Activated CD4-positive, alpha-beta memory T cell treated with anti-CD3 and anti-CD28 coated beads, Interleukin-2, amount 10 ng/mL, durations not matched to agents 7 days and 5 days (primary cell): Measurements from ENCODE around the gene RPRD1A. TPM values are rescaled to one million over a fixed set of nuclear protein-coding genes. Genes with fewer than 3 reads are reported as not detected.
"Not testable (repeated sequence)": the region's sequence is repeated elsewhere in the genome, so short reads cannot be mapped to it uniquely, and the experiment has no call there.

Experiments
- CTCF ChIA-PET: fragments of 350-600 bp; sonication (Branson Sonifier 250); formaldehyde crosslinking; loops from one replicate; lab custom pipeline; 2021; ENCODE audit warnings: antibody characterized with exemption, inconsistent platforms; lab: Charles Lee
- POLR2A ChIA-PET: fragments of 350-600 bp; sonication (Branson Sonifier 250); formaldehyde crosslinking; loops from one replicate; lab custom pipeline; 2021; ENCODE audit warnings: antibody characterized with exemption; lab: Charles Lee
- DNase-seq: peaks from one replicate; pipeline ENCODE4 v3.0.0-alpha.2; 2020
- H3K27ac Mint-ChIP-seq: one replicate; pipeline ENCODE4 v1.8.0; 2021; ENCODE audit warnings: mild to moderate bottlenecking, mixed read lengths
- H3K27me3 Mint-ChIP-seq: one replicate; pipeline ENCODE4 v1.8.0; 2021; ENCODE audit warnings: mixed read lengths
- H3K36me3 Mint-ChIP-seq: one replicate; pipeline ENCODE4 v1.8.0; 2021; ENCODE audit warnings: low read depth, mixed read lengths
- H3K4me1 Mint-ChIP-seq: one replicate; pipeline ENCODE4 v1.8.0; 2021; ENCODE audit warnings: mixed read lengths
- H3K4me3 Mint-ChIP-seq: one replicate; pipeline ENCODE4 v1.8.0; 2021; ENCODE audit warnings: mild to moderate bottlenecking, mixed read lengths
- H3K9me3 Mint-ChIP-seq: one replicate; pipeline ENCODE4 v1.8.0; 2021; ENCODE audit warnings: mixed read lengths
- total RNA-seq, 2 experiments: library from RNA; stranded (reverse); gene quantifications; one replicate each; pipeline ENCODE4 v1.2.3, GENCODE V29; 2021

The RPRD1A gene
- total RNA-seq, 2 experiments from 2014 or later, result 25.1 to 27.6 TPM

DNA sequence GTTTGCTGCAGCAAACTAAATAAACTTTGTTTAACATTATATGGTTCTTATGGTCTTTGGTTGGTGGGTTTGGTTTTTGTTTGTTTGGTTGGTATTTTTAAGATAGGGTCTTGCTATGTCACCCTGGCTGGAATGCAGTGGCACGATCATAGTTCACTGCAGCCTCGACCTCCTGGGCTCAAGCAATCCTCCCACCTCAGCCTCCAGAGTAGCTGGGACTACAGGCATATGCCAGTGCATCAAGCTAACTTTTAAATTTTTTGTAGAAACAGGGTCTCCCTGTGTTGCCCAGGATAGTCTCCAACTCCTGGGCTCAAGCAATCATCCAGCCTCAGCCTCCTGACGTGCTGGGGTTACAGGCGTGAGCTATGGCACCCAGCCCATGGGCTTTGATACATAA lies 7.1 kb upstream of the RPRD1A start:
- Mint-ChIP-seq H3K4me3 (no peak overlapping the region), H3K4me1 (no peaks in the 10 kb centered on the region), H3K9me3 (peaks cover 3% of the 10 kb centered on the region), H3K36me3 (no peaks in the 10 kb centered on the region), H3K27ac (no peak overlapping the region), H3K27me3 (peaks cover 15% of the 10 kb centered on the region)
- POLR2A ChIA-PET, result no interaction called here
- CTCF ChIA-PET, result interaction anchor here (0.7 kb wide), 3 partner anchors 20 to 65 kb away, joined by 3 to 4 read pairs (median 4); no protein-coding TSS in a partner anchor
- no peak for DNase-seq

DNA sequence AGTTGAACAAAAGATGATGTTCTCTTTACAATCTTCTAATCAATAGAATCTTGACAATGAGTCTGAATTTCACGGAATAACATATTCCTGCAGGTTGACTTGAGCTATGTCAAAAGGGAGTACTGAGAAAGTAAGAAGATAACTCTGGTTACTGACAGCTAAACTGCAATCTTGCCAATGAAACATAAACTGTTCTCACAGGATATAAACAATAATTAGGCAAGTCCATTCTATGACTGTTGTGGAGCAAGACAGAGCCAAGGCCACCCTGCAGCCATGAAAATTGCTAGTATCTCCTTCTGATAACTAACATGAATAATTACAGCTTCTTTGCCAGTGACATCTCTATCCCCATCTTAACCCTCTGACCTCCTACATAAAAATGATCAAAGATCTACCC lies 6.3 kb upstream of the RPRD1A start:
- H3K27ac Mint-ChIP-seq, result no peak overlapping the region
- POLR2A ChIA-PET, result no interaction called here
- CTCF ChIA-PET, result interaction anchor here (0.8 to 1.4 kb wide), 2 partner anchors 75 to 211 kb away, joined by 3 read pairs; no protein-coding TSS in a partner anchor
- DNase-seq, result no peak
- peaks cover 15% of the 10 kb centered on the region for H3K27me3 Mint-ChIP-seq
- no peaks in the 10 kb centered on the region for H3K36me3 Mint-ChIP-seq
- H3K4me3 Mint-ChIP-seq, result no peak overlapping the region
- no peaks in the 10 kb centered on the region for H3K4me1 Mint-ChIP-seq
- peaks cover 1% of the 10 kb centered on the region for H3K9me3 Mint-ChIP-seq

DNA sequence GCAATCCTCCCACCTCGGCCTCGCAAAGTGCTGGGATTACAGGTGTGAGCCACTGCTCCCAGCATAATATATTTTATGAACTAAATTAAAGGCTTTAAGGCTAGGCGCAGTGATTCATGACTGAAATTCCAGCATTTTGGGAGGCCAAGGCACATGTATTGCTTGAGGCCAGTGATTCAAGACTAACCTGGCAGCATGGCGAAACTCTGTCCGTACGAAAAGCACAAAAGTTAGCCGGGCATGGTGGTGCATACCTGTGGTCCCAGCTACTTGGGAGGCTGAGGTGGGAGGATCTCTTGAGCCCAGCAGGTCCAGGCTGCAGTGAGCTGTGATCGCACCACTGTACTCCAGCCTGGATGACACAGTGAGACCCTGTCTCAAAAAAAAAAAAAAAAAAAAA lies 5.0 kb upstream of the RPRD1A start:
- POLR2A ChIA-PET, H3K27ac Mint-ChIP-seq, H3K4me3 Mint-ChIP-seq, H3K36me3 Mint-ChIP-seq, H3K4me1 Mint-ChIP-seq, H3K9me3 Mint-ChIP-seq, DNase-seq, CTCF ChIA-PET: not testable (repeated sequence)
- peaks cover 15% of the 10 kb centered on the region for H3K27me3 Mint-ChIP-seq

DNA sequence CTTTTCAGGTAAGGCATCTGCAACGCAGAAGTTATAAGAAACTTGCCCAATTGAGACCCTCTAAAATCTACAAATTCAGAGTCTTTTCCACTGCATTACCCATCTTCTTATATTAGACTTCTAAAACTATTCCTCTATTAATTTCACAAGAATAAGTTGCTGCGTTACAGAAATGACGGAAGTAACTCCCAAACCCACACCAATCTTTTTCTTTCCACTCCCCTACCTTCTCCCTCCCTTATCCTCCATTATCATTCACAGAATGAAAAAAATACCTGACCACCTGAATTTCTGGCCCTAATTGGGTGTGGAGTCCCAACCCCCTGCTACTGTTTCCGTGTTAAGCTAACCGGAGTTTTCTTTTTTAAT lies 689 bp downstream of the RPRD1A start:
- DNase-seq, result no peak
- H3K27ac Mint-ChIP-seq, result peak overlapping the region; percentile 83
- H3K36me3 Mint-ChIP-seq, result peaks cover 17% of the 10 kb centered on the region
- ChIA-PET POLR2A (interaction anchor here (0.7 to 2.5 kb wide), 9 partner anchors 9 to 826 kb away, joined by 3 to 17 read pairs (median 3); partner anchors contain the start of genes ELP2, RMP24, SLC39A6 and ZNF397), CTCF (interaction anchor here (1.4 to 2.6 kb wide), 2 partner anchors 49 to 62 kb away, joined by 3 to 8 read pairs; partner anchors contain the start of gene SLC39A6)
- peaks cover 2% of the 10 kb centered on the region for H3K9me3 Mint-ChIP-seq
- peaks cover 3% of the 10 kb centered on the region for H3K27me3 Mint-ChIP-seq
- peaks cover 32% of the 10 kb centered on the region for H3K4me1 Mint-ChIP-seq
- H3K4me3 Mint-ChIP-seq, result peak overlapping the region; percentile 92

GRCh38 chr18:36066001-36066400 lies 1.4 kb downstream of the RPRD1A start:
- peak overlapping the region; percentile 83 for H3K27ac Mint-ChIP-seq
- ChIA-PET CTCF (interaction anchor here (1.2 to 2.6 kb wide), 4 partner anchors 9 to 63 kb away, joined by 3 to 8 read pairs (median 3); partner anchors contain the start of gene SLC39A6), POLR2A (interaction anchor here (1.0 to 2.5 kb wide), 4 partner anchors 20 to 776 kb away, joined by 5 to 17 read pairs (median 6); partner anchors contain the start of genes ELP2, RMP24, SLC39A6 and ZSCAN30)
- peaks cover 17% of the 10 kb centered on the region for H3K36me3 Mint-ChIP-seq
- DNase-seq, result no peak
- H3K9me3 Mint-ChIP-seq, result peaks cover 2% of the 10 kb centered on the region
- peaks cover 32% of the 10 kb centered on the region for H3K4me1 Mint-ChIP-seq
- peaks cover 3% of the 10 kb centered on the region for H3K27me3 Mint-ChIP-seq
- H3K4me3 Mint-ChIP-seq, result peak overlapping the region; percentile 92

DNA sequence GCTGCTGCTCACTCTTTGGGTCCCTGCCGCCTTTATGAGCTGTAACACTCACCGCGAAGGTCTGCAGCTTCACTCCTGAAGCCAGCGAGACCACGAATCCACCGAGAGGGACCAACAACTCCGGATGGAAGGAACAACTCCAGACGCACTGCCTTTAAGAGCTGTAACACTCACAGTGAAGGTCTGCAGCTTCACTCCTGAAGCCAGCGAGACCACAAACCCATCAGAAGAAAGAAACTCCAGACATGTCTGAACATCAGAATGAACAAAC lies 2.6 kb downstream of the RPRD1A start:
- H3K4me1 Mint-ChIP-seq, result peaks cover 32% of the 10 kb centered on the region
- ChIA-PET POLR2A (interaction anchor here (0.6 to 2.2 kb wide), 2 partner anchors 92 to 448 kb away, joined by 3 to 8 read pairs; partner anchors contain the start of gene RMP24), CTCF (interaction anchor here (1.0 kb wide), 1 partner anchor 47 kb away, joined by 3 read pairs; no protein-coding TSS in a partner anchor)
- H3K4me3 Mint-ChIP-seq, result peak overlapping the region; percentile 6
- not testable (repeated sequence) for H3K27me3 Mint-ChIP-seq, H3K27ac Mint-ChIP-seq, H3K9me3 Mint-ChIP-seq, DNase-seq
- H3K36me3 Mint-ChIP-seq, result peaks cover 17% of the 10 kb centered on the region

GRCh38 chr18:36064027-36064808 lies 3.1 kb downstream of the RPRD1A start:
- Mint-ChIP-seq H3K27me3 (no peaks in the 10 kb centered on the region), H3K9me3 (peaks cover 2% of the 10 kb centered on the region), H3K36me3 (peaks cover 17% of the 10 kb centered on the region), H3K4me1 (peaks cover 32% of the 10 kb centered on the region), H3K4me3 (no peak overlapping the region), H3K27ac (no peak overlapping the region)
- no peak for DNase-seq
- CTCF ChIA-PET, result no interaction called here
- POLR2A ChIA-PET, result interaction anchor here (0.5 to 2.2 kb wide), 3 partner anchors 31 to 263 kb away, joined by 3 to 8 read pairs (median 4); partner anchors contain the start of gene RMP24

GRCh38 chr18:36058674-36059073 lies 8.7 kb downstream of the RPRD1A start:
- DNase-seq, result no peak
- peaks cover 4% of the 10 kb centered on the region for H3K4me1 Mint-ChIP-seq
- H3K36me3 Mint-ChIP-seq, result peaks cover 15% of the 10 kb centered on the region
- no peak overlapping the region for H3K27ac Mint-ChIP-seq
- ChIA-PET CTCF (interaction anchor here (0.7 kb wide), 1 partner anchor 594 kb away, joined by 3 read pairs; no protein-coding TSS in a partner anchor), POLR2A (no interaction called here)
- H3K9me3 Mint-ChIP-seq, result no peaks in the 10 kb centered on the region
- no peak overlapping the region for H3K4me3 Mint-ChIP-seq
- H3K27me3 Mint-ChIP-seq, result no peaks in the 10 kb centered on the region

DNA sequence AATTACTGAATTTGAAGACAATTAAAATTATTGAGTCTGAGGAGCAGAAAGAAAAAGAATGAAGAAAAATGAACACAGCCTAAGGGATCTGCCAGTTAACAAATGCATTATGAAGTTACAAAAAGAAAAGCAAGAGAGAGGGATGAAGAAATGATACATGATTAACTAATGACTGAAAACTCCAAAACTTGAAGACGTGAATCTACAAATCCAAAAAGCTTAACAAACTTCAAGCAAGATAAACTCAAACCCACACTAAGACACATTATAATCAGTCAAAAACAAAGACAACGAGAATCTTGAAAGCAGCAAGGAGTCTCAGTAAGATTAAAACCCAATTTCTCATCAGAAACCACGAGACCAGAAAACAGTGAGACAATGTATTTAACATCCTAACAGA lies 15.6 kb downstream of the RPRD1A start:
- Mint-ChIP-seq H3K36me3 (peaks cover 39% of the 10 kb centered on the region), H3K4me1 (peaks cover 7% of the 10 kb centered on the region), H3K27ac (no peak overlapping the region), H3K9me3 (peaks cover 19% of the 10 kb centered on the region), H3K27me3 (no peaks in the 10 kb centered on the region), H3K4me3 (no peak overlapping the region)
- no peak for DNase-seq
- POLR2A ChIA-PET, result no interaction called here
- CTCF ChIA-PET, result no interaction called here

- no peak for DNase-seq
- Mint-ChIP-seq H3K4me3 (no peak overlapping the region), H3K36me3 (peaks cover 44% of the 10 kb centered on the region), H3K27ac (no peak overlapping the region), H3K4me1 (peaks cover 7% of the 10 kb centered on the region), H3K27me3 (no peaks in the 10 kb centered on the region), H3K9me3 (peaks cover 19% of the 10 kb centered on the region)
- POLR2A ChIA-PET, result no interaction called here
- CTCF ChIA-PET, result no interaction called here
These were observed 16.9 kb downstream of the RPRD1A start for GRCh38 chr18:36050479-36050878.

- CTCF ChIA-PET, result no interaction called here
- Mint-ChIP-seq H3K9me3 (peaks cover 19% of the 10 kb centered on the region), H3K27ac (no peak overlapping the region), H3K36me3 (peaks cover 32% of the 10 kb centered on the region), H3K4me1 (peaks cover 10% of the 10 kb centered on the region), H3K4me3 (no peak overlapping the region), H3K27me3 (no peaks in the 10 kb centered on the region)
- POLR2A ChIA-PET, result no interaction called here
- no peak for DNase-seq
These were observed 19.8 kb downstream of the RPRD1A start for GRCh38 chr18:36047521-36047920.

DNA sequence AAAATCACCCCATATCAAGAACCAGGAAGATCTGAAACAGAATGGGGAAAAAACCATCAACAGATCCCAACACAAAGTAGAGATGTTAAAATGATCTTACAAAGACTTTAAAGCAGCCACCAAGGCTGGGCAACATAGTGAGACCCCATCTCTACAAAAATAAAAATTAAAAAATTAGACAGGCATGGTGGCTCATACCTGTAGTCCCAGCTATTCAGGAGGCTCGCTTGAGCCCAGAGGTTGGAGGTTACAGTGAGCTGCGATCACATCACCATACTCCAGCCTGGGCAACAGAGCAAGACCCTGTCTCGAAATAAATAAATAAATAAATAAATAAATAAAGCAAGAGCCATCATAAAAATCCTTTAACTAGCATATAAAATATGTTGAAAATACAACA lies 20.5 kb downstream of the RPRD1A start:
- ChIA-PET CTCF (no interaction called here), POLR2A (no interaction called here)
- H3K9me3 Mint-ChIP-seq, result peaks cover 16% of the 10 kb centered on the region

DNA sequence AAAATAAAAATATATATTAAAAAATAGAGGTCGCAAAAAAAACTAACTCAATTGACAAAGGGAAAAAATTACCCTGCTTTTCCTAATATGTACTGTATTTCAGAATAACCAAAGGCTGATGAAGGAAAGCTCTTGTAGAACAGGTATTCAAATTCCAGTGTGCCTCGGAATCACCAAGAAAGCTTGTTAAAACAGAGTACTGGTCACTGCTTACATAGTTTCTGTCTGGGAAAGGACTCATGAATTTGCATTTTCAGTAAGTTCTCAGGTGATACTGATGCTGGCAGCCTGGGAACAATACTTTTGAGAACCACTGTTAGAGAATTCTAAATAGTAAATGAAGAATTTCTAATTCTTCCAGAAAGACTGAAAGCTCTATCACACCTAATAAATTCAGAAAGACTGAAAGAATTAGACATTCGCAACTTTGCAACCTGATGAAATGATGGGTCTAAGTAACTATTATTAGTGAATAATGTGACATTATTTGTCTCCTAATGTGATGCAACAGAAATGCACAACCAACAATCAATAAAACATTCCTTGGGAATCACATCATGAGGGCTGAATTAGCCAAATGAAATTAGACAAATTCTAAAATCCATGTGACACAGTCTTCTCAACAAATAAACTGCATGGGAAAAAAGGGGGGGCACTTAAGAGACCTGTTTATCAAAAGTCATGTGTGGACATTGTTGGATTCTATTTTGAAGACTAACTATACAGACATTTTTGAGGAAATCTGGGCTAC lies 21.9 kb downstream of the RPRD1A start:
- CTCF ChIA-PET, result no interaction called here
- H3K27me3 Mint-ChIP-seq, result no peaks in the 10 kb centered on the region
- no peak overlapping the region for H3K4me3 Mint-ChIP-seq
- POLR2A ChIA-PET, result no interaction called here
- peaks cover 11% of the 10 kb centered on the region for H3K9me3 Mint-ChIP-seq
- no peak overlapping the region for H3K27ac Mint-ChIP-seq
- no peak for DNase-seq
- H3K4me1 Mint-ChIP-seq, result peaks cover 8% of the 10 kb centered on the region
- peaks cover 23% of the 10 kb centered on the region for H3K36me3 Mint-ChIP-seq

More for the DNA sequence above, 20.5 kb downstream of the RPRD1A start:
- DNase-seq, result no peak
- Mint-ChIP-seq H3K4me3 (no peak overlapping the region), H3K4me1 (peaks cover 10% of the 10 kb centered on the region), H3K27ac (no peak overlapping the region), H3K36me3 (peaks cover 27% of the 10 kb centered on the region), H3K27me3 (no peaks in the 10 kb centered on the region)
